ENCODE results near the gene RBBP8NL.

The RBBP8NL gene

DNA sequence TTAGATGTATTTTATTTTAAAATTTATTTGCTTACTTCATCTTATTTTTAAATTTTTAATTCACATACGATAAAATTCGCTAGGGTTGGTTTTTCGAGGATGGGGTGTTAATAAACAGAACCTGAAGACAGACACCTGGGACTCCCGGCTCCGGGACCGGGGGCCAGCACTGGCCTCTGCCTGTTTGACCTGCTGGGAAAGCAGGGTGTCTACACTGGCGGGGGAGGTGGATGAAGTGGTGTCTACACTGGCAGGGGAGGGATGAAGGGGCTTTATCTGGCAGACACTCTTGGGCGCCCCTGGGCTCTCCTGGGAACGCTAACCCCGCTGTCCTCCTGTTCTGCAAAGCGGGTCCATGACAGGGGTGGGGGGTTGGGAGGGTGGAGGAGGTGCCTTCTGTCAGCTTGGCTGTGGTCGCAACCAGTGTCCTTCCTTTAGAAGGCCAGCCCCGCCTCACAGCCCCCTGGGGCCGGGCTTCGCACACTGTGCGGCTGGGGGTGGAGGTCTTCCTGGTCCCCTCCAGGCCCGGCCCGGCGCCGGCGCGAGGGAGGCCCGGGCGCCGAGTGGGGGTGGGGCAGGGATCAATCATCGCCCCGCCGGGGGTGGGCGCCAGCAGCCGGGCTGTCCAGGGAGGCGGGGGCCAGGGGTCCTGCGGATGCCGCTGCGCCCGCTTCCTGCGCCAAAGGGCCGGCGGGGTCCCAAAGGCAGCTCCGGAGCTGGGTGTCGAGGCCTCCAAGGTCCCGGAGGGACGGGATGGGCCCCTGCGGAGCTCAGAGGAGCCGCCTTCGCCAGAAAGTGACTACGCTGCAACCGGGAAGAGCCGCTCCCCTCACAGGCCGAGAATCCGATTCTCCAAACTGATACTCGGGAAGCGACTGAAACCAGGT, 46.6 kb upstream of the RBBP8NL start:
- TF ChIP-seq, protein P1, sequence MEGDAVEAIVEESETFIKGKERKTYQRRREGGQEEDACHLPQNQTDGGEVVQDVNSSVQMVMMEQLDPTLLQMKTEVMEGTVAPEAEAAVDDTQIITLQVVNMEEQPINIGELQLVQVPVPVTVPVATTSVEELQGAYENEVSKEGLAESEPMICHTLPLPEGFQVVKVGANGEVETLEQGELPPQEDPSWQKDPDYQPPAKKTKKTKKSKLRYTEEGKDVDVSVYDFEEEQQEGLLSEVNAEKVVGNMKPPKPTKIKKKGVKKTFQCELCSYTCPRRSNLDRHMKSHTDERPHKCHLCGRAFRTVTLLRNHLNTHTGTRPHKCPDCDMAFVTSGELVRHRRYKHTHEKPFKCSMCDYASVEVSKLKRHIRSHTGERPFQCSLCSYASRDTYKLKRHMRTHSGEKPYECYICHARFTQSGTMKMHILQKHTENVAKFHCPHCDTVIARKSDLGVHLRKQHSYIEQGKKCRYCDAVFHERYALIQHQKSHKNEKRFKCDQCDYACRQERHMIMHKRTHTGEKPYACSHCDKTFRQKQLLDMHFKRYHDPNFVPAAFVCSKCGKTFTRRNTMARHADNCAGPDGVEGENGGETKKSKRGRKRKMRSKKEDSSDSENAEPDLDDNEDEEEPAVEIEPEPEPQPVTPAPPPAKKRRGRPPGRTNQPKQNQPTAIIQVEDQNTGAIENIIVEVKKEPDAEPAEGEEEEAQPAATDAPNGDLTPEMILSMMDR (IDR thresholded peaks at IDR 0.05; ENCODE audit: borderline replicate concordance, control extremely low read depth, extremely low read depth, insufficient read depth, missing control alignments) = no peak
- no peak for DNase-seq (ENCODE audit: low spot score)
- in situ Hi-C loops (cut with MboI; ENCODE audit: low sequenced_read_pairs, unreplicated experiment) = no loop called here

DNA sequence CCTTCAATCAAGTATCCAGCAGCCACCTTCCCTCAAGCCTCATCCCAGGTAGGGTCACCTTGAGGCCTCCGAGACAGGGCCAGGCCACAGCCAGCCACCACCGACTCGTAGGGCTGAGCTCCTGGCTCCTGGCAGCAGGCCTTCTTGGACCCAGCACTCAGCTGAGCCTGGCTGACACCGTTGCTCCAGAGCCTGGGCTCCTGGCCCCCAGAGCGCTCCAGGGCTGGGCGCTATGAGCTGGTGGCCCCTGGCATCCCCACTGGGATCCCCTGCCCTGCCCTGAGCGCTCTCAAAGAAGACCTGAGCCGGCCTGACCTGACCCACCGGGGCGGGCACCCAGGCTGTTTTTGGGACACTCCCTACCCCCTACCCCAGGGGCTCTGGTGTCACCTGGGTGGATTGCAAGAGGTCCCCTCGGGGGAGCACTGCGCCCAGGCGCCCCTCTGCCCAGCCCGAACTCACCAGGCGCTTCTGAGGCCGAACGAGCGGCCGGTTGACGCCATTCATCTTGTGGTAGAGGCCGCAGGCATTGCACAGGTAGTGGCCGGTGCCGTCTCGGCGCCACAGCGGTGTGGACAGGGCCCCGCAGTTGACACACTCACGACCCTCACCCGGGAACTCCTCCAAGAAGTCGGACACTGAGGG, 45.7 kb upstream of the RBBP8NL start:
- TF ChIP-seq, protein P1 (IDR thresholded peaks at IDR 0.05; ENCODE audit: borderline replicate concordance, control extremely low read depth, extremely low read depth, insufficient read depth, missing control alignments) = no peak
- in situ Hi-C loops (cut with MboI; ENCODE audit: low sequenced_read_pairs, unreplicated experiment) = no loop called here
- no peak for DNase-seq (ENCODE audit: low spot score)

DNA sequence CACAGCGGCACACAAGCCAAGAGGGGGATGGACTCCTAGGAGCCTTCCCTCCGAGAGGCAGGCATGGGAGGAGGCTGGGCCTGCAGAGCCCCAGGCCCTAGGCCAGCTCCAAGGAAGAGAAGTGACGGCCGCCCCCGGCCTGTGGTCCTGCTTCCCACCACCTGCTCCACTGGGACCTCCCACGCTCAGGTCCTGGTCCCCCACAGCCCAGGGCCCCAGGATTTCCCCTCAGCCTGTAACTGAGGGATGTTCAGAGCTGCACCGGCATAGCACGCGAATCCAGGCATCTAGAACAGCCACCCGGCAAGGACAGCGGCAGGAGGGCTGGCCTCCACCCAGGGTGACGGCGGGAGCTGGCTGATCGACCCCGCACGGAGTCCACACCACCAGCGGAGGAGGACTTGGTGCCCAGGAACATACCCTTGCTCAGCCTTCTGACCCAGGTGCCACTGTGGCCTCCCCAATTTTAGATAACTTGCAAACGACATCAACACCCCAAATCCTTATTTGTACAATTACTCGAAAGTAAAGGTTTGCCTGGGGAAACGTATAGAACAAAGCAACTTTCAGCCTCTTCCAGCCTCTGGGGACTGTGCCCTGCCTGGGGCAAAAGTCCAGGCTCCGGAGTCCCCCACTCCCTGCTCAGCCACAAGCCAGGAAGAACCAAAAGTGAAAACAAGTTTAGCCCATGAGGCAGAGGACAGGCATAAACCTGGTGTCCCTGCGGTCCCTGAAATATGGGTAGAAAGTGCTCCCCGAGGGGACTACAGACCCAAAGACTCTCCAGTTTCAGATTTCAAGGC, 45.0 kb upstream of the RBBP8NL start:
- DNase-seq (ENCODE audit: low spot score) = no peak
- TF ChIP-seq, protein P1 (IDR thresholded peaks at IDR 0.05; ENCODE audit: borderline replicate concordance, control extremely low read depth, extremely low read depth, insufficient read depth, missing control alignments) = no peak
- in situ Hi-C loops (cut with MboI; ENCODE audit: low sequenced_read_pairs, unreplicated experiment) = no loop called here

DNA sequence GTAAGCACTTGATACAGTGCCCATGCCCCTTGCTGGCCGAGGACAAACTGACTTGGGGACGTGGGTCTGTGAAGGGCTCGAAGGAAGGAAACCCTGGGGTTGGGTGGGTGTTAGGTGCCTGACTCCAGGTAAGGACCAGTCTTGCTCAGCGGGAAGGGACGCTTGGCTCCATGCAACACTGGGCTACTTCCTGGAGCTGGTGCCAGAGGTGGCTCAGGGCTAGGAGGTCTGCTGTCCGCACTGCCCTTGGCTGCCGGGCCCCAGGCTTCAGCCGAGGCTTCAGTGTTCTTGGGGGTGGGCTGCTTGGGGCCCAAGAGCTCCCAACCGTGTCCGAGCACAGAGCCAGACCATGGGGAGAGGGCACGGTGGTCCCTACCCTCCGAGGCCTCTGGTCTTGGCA, 43.1 kb upstream of the RBBP8NL start:
- in situ Hi-C loops (cut with MboI; ENCODE audit: low sequenced_read_pairs, unreplicated experiment) = no loop called here
- no peak for DNase-seq (ENCODE audit: low spot score)
- TF ChIP-seq, protein P1 (IDR thresholded peaks at IDR 0.05; ENCODE audit: borderline replicate concordance, control extremely low read depth, extremely low read depth, insufficient read depth, missing control alignments) = no peak

DNA sequence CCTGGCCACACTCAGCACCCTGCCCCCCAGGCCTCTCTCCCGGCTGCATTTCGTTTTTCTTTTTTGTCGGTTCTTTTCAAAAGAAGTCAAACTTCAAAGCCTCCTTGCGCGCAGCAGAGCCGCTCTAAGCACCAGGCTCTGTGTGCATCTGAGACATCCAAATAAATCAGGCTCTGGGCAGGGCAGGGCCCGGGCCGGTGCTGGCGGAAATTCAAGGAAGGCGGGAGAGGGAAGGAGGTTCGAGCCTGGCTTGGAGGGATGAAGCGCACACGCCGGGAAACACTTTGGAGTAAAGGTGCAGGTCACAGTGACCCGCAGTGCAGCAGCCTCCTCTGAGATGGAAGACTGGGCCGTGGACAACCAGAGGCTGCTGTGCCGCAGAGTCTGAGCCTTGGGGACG, 42.7 kb upstream of the RBBP8NL start:
- no peak for DNase-seq (ENCODE audit: low spot score)
- in situ Hi-C loops (cut with MboI; ENCODE audit: low sequenced_read_pairs, unreplicated experiment) = no loop called here
- TF ChIP-seq, protein P1 (IDR thresholded peaks at IDR 0.05; ENCODE audit: borderline replicate concordance, control extremely low read depth, extremely low read depth, insufficient read depth, missing control alignments) = no peak

DNA sequence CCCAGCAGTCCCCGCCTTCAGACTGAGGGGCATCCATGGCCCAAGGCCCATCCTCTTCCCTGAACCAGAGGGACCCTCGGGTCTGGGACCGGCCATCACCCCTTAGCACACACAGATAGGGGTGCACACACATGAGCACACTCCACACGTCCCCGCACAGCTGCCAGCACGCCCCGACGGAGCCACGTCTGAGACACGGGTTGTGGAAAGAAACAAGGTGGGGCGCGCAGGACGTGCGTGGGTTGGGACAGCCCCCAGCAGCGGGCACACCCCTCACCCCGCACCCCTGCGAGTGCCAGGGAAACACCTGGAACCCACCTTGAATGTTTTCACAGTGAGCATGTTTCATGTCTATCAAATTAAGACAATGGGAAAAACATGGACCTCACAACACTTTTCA, 42.0 kb upstream of the RBBP8NL start:
- in situ Hi-C loops (cut with MboI; ENCODE audit: low sequenced_read_pairs, unreplicated experiment) = no loop called here
- DNase-seq (ENCODE audit: low spot score) = no peak
- TF ChIP-seq, protein P1 (IDR thresholded peaks at IDR 0.05; ENCODE audit: borderline replicate concordance, control extremely low read depth, extremely low read depth, insufficient read depth, missing control alignments) = no peak
